GM18502 (cell line): Measurements from ENCODE around the gene NBEA.

ENCODE experiments used
- ATAC-seq: cut with Tn5 transposase; IDR thresholded peaks from one replicate; pipeline ENCODE4 v1.9.1; 2021; ENCODE audit warnings: mild to moderate bottlenecking; ENCODE audit not compliant: unreplicated experiment, poor library complexity

Gene NBEA

DNA sequence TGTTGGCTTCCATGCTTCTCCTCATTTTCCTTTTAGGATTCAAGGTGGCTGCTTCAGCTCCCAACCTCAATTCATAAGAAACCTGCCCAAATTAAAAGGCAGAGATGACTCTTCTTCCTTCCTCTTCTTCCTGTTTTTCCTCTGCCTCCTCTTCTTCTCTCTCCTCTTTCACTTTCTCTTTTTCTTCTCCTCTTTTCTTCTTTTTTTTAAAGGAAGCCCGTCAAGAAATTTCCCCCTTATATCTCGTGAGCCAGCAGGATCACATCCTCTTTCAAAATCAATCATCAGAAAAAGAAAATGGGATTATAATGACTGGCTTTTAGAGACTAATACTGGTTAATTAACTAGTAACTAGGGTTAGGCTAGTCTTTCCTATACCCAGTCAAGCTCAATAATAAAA is 220.3 kb downstream of the NBEA start:
- no peak for ATAC-seq

DNA sequence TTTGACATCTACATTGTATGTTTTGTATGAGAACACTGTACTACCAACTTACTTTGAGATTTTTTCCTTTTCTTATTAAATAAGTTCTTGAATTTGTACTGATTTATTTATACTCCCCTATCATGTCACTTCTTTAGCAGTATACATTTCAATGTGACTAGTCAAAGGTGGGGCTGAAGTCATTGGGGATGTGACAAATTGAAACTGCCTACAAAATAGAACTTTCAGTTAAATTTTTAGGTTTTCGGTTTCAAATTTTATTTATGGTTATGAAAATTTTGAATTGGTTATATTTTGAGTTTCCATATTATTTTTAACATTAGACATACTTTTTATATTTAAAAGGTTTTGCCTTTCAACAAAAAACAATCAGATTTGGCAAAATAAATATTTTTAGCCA is 221.6 kb downstream of the NBEA start:
- peak; percentile 61 for ATAC-seq

DNA sequence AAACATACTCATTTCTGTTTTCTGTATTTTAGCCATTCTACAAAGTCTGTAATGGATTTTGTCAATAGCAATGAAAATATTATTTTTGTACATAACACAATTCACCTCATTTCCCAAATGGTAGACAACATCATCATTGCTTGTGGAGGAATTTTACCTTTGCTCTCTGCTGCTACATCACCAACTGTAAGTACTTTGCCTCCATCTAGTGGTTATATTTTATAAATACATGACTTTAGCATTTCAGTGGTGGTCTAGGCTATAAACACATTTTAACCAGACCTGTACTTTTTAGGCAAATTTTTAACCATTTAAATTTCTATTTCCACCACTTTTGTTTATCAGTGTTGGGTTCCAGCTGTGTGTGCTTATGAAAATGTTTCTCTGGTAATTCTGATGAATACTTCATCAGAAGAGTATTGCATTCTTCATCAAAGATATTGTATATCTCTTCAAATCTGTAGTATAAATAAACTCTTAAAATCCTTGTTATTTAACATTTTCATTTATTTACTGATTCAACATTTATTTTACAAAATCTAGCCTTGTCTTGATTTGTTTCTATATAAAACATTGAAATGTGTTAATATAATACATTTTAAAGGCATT is 222.4 kb downstream of the NBEA start:
- peak; percentile 81 for ATAC-seq

DNA sequence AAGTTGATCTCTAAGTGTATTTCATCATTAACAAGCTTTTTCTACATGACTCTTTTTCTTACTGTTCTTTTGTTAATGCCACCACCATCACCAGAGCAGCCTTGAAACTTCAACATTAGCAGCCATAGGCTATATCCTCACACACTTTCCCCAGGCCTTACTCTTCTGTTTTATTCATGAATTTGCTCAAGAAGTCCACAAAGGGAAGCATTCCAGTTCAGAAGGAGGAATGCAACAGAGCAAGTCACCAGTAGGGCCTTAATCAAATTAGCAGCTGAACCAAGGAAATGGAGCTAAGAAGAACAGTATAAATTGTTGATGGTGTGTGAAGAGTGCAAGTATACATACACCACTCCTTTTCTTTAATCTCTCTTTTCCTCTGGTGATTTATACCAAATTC is 223.1 kb downstream of the NBEA start:
- ATAC-seq = no peak

DNA sequence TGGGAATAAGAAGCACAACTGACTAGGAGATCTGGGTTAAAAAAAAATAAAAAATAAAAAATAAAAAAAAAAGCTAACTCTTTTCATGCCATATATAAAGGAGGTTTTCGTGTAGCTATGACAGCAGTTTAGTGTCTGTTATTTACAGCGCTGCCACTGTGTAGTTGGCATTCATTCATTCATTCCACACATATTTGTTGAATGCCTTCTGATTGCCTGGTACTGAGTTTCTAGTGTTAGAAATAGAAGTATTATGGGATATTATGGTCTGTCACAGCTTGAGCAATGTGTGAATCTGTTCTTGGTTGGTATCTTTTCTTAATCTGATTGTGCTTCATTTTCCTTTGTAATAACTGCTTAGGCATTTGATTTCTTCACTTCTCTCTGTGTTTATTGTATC is 237.4 kb downstream of the NBEA start:
- no peak for ATAC-seq

DNA sequence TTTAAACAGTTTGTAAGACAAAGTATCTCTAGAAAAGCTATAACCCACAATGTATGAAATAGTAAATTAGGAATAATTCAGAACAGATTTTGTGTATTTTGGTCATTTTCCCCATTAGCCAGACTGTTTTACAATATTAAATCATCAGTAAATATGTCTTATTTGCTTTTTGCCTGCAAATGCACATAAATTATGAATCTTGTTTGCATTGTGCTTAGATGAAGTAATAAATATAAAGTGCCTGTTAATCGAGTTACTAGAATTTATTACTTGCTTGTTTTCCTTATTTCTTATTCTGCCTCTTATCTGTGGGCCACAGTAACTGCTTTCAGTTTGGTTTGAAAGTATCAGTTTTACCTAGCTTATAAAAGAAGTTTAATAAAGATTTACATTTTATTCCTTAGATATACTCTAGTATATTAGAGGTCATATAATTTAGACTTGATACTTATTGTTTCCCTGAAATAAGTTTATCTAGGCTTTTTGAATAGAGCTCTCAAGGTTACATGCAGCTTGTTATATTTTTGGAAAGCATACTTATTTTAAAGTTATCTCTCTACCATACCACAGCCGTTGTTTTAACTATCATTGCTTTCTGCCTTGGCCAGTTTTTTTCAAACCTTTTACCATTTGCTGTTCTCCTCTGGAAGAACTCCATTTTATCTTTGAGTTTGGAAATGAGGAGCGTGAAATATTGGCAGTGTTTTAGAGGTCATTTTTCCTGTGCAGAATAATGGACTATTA is 238.0 kb downstream of the NBEA start:
- no peak for ATAC-seq

DNA sequence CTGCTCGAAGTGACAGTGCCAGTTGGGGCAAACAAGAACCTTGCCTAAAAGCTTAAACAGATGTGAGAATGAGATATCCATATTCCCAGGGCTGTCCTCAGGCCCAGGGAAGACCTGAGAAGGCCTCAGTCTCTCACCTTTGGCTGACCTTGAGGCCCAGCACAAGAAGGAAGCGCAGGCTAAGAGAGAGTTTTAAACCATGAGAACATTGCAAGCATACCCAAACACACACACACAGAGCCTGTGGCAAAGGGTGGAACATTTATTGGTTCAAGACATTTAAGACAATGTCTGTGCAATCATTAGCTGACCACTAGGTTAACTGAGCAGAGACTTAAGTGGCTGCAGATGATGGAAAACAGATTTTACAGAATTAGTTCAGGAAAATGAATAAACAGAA is 248.2 kb downstream of the NBEA start:
- ATAC-seq = no peak

DNA sequence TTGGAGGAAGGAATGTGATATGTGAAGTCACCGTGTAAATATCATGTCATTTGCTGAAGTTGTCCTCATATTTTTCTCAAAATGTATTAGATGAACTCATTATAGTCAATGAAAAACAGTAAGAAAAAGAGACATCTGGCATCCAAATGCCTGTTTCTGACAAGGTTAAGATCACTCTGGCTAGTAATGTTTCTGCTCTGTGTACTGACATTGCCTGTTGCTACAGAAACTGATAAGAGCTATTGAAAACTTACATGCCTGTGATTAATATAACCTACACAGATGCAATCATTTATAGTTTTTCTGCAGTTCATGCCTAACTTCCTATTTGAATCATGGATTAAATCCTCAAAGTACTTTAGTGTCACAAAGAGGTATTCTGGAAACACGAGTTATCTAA is 249.8 kb downstream of the NBEA start:
- no peak for ATAC-seq

DNA sequence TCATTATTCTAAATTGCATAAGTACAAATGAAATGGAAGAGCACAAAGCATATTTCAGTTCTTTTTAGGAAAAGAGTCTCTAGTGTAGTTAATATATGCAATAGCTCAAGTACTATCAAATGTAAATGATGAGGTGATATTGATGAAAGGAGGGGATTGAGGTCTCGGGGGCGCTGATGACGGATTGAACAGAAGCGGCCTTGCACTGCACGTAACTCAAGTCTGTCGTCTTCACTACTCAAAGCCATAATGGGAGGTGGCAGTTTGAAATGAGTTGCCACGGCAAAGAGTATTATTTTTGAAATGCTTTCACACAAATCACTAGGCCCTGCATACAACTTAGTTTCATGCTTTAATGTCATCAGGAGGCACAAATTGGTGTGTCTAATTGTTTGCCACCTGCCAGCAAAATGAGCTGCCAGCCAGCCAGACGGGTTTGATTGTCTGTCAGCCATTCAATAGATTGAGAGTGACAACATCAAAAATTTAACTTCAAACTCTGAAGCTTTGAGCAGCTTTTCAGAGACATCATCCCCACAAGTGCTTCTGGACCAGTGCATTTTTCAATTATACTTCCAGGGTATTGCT is 256.6 kb downstream of the NBEA start:
- ATAC-seq = no peak

DNA sequence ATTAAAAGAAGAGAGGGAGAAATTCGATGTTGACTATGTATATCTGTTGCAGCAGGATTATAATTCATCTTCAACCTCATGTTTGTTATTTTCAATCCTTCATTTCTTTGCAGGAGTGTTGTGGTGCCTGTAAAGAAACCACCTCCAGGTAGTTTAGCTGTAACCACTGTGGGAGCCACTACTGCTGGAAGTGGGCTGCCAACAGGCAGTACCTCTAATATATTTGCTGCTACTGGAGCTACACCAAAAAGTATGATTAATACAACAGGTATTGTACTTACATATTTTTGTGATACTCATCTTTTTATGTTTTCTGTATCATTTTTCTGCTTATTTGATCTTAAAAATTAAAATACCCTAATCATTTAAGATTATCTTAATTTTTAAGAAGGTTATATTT is 266.5 kb downstream of the NBEA start:
- ATAC-seq = no peak

DNA sequence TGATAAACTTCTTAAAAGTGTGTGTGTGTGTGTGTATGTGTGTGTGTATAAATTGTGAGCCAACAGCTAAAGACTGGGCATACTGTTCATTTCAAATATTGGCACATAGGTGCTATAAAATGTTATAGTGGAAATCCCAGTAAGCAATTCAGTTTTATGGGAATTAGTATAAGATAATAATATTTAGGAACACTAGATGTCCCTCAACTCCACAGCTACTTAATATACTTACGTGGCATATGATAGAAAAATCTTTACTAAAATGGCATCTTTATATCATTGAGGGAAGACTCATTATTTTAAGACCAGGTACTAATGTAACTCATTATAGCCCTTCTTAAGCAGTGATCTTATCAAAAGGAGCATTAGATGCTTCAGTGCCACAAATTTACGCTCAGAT is 268.2 kb downstream of the NBEA start:
- no peak for ATAC-seq

DNA sequence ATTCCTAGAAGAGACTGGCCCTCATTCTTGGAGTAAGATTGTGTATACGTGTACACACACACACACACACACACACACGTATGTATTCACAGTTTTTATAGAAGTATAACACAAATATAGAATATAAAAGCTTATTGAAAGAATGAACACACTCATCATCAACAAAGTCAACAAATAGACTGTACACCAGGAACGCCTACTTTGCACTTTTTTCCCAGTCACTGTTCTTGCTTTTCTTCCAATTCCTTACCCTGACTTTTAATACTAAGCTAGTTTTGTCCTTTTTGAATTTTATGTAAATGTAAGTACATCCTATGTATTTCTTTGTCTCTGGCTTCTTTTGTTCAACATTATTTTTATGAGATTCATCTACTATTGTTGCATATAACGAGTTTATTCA is 269.9 kb downstream of the NBEA start:
- ATAC-seq = no peak

DNA sequence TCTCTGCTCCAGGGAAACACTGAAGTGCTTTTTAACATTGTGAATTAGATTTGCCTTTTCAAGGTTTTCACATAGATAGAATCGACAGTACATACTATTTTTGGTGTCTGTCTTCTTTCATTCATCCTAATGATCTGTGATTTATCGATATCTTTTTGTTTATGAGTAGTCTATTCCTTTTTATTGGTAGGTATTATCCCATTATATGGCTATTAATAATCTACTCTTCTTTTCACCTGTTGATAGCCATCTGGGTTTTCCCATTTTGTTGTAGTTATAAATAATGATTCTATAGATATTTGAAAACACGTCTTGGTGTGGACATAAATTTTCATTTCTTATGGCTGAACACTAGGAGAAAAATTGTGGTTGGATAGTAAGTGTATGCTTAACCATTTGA is 271.8 kb downstream of the NBEA start:
- no peak for ATAC-seq

DNA sequence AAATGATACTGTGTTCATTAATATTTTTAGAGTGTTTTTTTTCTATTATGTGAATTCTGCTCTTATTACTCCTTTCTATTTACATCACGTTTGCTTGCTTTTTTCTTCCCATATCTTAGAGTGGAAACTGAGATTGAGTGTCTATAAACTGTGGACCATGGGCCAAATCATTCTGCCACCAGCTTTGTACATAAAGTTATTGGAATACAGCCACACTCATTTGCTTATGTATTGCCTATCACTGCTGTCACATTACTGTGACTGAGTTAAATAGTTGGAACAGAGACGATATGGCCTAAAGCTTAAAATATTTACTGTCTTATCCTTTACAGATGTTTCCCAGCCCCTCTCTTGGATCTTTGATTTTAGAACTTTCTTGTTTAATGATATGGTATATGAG is 274.1 kb downstream of the NBEA start:
- no peak for ATAC-seq

DNA sequence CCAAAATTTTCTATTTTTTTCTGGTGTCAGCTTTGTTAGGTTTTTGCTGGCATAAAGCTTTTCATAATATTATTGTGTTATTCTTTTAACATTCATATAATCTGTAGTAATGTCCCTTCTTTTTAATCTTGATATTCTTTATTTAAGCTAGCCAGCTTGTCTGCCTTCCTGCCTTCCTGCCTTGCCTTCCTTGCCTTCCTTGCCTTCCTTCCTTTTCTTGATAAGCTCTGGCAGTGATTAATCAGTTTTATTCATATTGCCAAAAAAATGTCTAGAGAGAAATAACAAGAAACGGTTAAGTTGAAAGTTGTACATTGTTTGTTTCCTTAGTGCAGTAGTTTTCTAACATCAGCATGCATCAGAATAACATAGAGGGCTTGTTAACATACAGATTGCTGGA is 277.0 kb downstream of the NBEA start:
- no peak for ATAC-seq

DNA sequence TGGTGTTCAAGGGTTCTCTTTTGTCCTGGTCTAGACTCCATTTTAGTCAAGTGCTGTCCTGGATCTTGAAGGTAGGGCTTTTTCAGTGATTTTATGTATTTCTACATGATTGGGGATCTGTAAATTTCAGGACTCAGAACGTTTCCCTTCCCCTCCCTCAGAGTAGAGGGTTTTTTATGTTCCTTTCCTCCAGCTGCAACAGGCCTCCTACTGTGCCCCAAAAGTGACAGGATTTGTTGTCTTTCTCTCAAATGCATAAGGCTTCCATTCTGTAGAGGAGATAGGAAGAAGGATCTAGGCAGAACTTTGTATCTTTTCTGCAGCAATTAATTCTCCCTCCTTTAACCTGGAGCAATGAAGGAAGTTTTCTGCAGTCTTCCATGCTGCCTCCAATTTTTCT is 283.1 kb downstream of the NBEA start:
- ATAC-seq = no peak

DNA sequence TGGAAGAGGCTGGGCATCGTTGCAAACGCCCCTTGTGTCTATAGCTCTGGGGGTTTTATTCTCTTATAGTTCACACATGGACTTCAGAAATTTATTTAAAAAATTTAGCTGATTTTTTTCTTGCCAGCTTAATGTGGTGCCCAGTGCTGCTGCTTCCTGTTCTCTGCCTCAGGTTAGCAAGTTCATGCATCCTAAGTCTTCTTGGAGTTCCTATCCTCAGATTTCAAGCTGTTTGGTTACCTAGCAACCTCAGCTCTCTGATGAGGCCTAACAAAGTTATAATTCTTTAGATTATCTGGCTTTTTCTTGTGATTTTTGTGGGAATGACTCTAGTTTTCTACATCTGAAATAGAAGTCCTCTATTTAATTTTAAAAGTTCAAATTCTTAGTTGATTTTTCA is 283.5 kb downstream of the NBEA start:
- ATAC-seq = no peak

DNA sequence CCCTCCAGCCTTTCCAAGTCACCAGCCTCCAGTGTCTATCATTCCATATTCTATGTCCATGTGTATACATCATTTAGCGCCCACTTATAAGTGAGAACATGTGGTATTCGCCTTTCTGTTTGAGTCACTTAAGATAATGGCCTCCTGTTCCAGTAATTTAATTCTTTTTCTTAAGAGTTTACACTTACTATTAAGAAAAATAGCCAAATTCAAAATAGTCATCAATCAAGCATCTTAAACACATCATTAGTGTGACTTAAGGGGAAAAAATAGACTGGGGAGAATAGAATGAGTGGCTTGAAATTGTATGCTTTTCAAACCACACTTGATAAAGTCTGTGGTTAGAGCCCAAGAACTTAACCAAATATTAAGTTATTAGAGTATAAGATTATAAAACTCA is 286.5 kb downstream of the NBEA start:
- no peak for ATAC-seq

DNA sequence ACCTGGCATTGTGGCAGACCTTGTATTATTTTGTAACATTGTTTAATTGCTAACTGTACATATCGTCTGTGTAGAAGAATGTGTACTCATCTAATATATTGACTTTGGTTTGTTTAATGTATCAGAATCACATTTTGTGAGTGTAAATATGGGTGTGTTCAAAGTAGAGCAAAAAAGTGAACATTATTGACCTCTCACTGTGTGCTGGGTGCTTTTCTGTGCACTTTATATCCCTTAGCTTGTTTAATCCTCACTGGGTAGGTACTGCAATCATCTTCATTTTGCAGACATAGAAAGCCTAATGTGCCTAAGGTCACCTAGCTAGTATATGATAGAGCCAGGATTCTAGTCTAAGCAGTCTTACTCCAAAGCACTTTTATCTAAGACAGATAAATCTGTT is 289.4 kb downstream of the NBEA start:
- ATAC-seq = no peak

DNA sequence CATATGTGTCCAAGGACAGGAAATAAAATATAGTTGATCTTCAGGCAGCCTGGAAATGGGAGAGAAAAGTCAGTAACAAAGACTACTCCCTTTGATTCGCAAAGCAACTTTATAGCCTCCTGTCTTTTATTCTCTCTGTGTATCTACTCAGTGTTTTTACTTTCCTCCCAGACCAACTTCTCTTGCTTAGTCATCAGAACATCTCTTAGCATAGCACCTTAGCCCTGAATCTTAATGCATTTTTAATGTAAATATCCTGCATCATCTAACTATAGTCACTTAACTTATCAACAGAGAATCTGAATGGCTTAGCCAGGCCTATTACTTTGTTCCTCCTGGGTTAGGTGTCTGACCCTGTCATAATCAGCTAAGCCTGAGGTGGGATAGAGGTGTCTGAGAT is 296.2 kb downstream of the NBEA start:
- no peak for ATAC-seq

DNA sequence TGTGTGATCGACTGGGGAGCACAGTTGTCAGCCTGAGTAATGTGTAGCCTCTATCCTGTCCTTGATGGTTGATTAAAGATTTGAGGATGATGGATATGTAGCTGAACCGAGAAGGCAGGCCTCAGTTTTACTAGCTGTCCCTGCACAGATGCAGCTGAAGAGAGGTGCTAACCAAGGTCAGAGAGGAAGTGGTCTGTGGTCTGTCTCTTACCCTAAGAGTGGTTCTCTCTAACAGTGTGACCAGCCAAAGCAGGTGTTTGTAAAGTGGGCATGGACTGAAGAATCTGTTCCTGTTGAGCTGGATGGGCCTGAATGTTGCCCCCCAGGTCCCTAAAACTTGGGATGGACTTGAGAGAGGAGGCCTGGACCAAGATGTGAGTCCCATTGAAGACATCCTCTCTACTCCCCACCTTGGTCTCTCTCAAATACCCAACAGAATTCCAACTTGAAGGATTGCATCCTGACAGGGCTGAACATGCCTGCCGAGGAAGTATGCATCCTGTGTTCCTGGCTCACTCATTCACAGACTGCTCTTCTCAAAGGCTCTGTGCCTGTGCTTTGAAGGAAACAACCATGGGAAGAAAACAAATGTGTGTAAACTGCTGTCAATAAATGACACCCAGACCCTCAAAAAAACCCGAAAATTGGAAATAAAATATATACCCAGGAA is 310.6 kb downstream of the NBEA start:
- peak; percentile 81 for ATAC-seq
